BJ (cell line): Measurements from ENCODE around the gene DNAAF9. TPM values are rescaled to one million over a fixed set of nuclear protein-coding genes. Genes with fewer than 3 reads are reported as not detected.

Experiments
- CTCF ChIA-PET: fragments of 350-600 bp; formaldehyde crosslinking; extraction: SDS; loops from one replicate; lab custom pipeline; 2021; ENCODE audit warnings: antibody characterized with exemption, inconsistent platforms; lab: Yijun Ruan, JAX
- POLR2A ChIA-PET: fragments of 300-600 bp; sonication (Branson Sonifier 250); formaldehyde crosslinking; extraction: SDS; loops from one replicate; lab custom pipeline; 2021; ENCODE audit warnings: antibody characterized with exemption; lab: Charles Lee
- DNase-seq: peaks from one replicate; pipeline ENCODE4 v3.0.0-alpha.2; 2011; ENCODE audit warnings: low read depth
- H3K27me3 ChIP-seq: 2 replicates; pipeline ENCODE4 v1.6.0; 2011; ENCODE audit warnings: low read length; ENCODE audit not compliant: control insufficient read depth, insufficient read depth
- H3K36me3 ChIP-seq: 2 replicates; pipeline ENCODE4 v1.5.1; 2011; ENCODE audit warnings: low read length; ENCODE audit not compliant: control insufficient read depth, insufficient read depth
- H3K4me3 ChIP-seq: 2 replicates; pipeline ENCODE4 v1.5.1; 2011; ENCODE audit warnings: low read depth, mild to moderate bottlenecking, control low read depth, low read length
- polyA plus RNA-seq: library from polyadenylated mRNA; depleted of rRNA; stranded (reverse); fragments of >200 nt; gene quantifications from 2 replicates; pipeline ENCODE4 v1.2.3, GENCODE V29; 2011
- TF ChIP-seq, protein P1 (sequence below): IDR thresholded peaks from 2 replicates; pipeline ENCODE4 v1.5.1; 2011; ENCODE audit warnings: low read depth, mild to moderate bottlenecking, control low read depth, inconsistent platforms, low read length, moderate library complexity; ENCODE audit not compliant: insufficient read depth

DNAAF9 gene
- polyA plus RNA-seq, 1 experiment, result 10.0 TPM

DNA sequence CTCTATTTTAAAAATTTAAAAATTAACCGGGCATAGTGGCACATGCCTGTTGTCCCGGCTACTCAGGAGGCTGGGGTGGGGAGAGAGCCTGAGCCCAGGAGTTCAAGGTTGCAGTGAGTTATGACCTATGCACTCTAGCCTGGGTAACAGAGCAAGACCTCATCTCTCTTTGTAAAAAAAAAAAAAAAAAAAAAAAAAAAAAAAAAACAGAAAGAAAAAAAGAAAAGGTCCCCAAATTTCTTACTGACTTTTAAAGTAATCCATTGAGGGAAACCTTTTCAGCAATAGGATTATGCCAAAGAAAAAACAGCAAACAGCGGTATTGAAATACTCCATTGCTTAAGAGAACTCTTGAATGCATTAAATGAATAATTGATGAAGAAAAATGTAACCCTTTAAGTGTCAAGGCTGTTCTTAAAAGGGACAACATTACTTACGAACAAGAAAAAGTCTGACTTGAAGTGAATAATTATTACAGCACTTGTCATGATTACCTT is 6.0 kb upstream of the DNAAF9 start:
- no peak for DNase-seq
- Histone ChIP-seq H3K27me3 (no peaks in the 10 kb centered on the region; the same call in none of the 2 replicates), H3K4me3 (no peak overlapping the region), H3K36me3 (no peaks in the 10 kb centered on the region)
- ChIA-PET CTCF (no interaction called here), POLR2A (no interaction called here)
- TF ChIP-seq, protein P1, sequence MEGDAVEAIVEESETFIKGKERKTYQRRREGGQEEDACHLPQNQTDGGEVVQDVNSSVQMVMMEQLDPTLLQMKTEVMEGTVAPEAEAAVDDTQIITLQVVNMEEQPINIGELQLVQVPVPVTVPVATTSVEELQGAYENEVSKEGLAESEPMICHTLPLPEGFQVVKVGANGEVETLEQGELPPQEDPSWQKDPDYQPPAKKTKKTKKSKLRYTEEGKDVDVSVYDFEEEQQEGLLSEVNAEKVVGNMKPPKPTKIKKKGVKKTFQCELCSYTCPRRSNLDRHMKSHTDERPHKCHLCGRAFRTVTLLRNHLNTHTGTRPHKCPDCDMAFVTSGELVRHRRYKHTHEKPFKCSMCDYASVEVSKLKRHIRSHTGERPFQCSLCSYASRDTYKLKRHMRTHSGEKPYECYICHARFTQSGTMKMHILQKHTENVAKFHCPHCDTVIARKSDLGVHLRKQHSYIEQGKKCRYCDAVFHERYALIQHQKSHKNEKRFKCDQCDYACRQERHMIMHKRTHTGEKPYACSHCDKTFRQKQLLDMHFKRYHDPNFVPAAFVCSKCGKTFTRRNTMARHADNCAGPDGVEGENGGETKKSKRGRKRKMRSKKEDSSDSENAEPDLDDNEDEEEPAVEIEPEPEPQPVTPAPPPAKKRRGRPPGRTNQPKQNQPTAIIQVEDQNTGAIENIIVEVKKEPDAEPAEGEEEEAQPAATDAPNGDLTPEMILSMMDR, result no peak

GRCh38 chr20:3412600-3413392 is 5.3 kb upstream of the DNAAF9 start:
- no peak for DNase-seq
- CTCF ChIA-PET, result no interaction called here
- Histone ChIP-seq H3K4me3 (no peak overlapping the region), H3K36me3 (no peaks in the 10 kb centered on the region), H3K27me3 (no peaks in the 10 kb centered on the region; the same call in 1 of the 2 replicates)
- POLR2A ChIA-PET, result no interaction called here
- TF ChIP-seq, protein P1, result no peak

DNA sequence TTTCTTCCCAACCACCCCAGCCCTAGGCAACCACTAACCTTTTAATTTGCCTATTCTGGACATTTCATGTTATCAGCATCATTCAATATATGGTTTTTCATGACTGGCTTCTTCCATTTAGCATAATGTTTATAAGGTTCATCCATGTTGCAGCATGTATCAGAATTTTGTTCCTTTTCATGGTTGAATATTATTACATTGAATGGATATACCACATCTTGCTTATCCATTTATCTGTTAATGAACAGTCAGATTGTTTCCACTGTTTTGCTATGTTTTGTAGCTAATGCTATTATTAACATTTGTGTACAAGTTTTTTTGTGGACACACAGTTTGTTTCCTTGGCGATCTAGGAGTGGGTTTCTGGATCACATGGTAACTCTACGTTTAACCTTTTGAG is 3.0 kb upstream of the DNAAF9 start:
- CTCF ChIA-PET, result no interaction called here
- Histone ChIP-seq H3K36me3 (no peaks in the 10 kb centered on the region), H3K27me3 (no peaks in the 10 kb centered on the region; the same call in 1 of the 2 replicates), H3K4me3 (no peak overlapping the region)
- POLR2A ChIA-PET, result no interaction called here
- DNase-seq, result no peak
- TF ChIP-seq, protein P1, result no peak

DNA sequence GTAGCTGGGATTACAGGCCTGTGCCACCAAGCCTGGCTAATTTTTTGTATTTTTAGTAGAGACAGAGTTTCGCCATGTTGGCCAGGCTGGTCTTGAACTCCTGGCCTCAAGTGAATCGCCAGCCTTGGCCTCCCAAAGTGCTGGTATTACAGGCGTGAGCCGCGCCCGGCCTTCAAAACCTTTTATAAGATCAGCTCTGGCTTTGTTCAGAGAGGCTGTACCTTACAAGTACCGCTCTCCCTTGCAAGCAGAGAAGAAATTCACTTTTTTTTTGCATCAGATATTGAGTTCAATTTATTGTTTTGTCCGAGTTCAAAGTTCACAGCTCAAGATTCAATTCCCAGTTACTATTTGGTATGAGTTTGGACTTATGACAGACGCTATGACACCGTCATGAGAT is 1.9 kb upstream of the DNAAF9 start:
- TF ChIP-seq, protein P1, result no peak
- DNase-seq, result no peak
- POLR2A ChIA-PET, result no interaction called here
- CTCF ChIA-PET, result interaction anchor here (1.5 kb wide), 1 partner anchor 10 kb away, joined by 3 read pairs; no protein-coding TSS in a partner anchor
- H3K36me3 ChIP-seq, result no peaks in the 10 kb centered on the region
- H3K4me3 ChIP-seq, result no peak overlapping the region
- H3K27me3 ChIP-seq, result no peaks in the 10 kb centered on the region

GRCh38 chr20:3407771-3408637 is 535 bp upstream of the DNAAF9 start:
- Histone ChIP-seq H3K36me3 (no peaks in the 10 kb centered on the region), H3K4me3 (peak overlapping the region; percentile 79), H3K27me3 (no peaks in the 10 kb centered on the region)
- TF ChIP-seq, protein P1, result no peak
- ChIA-PET POLR2A (no interaction called here), CTCF (interaction anchor here (0.5 to 1.3 kb wide), 3 partner anchors 19 to 577 kb away, joined by 3 read pairs; no protein-coding TSS in a partner anchor)
- no peak for DNase-seq
